NCI-H1694 (cell line): ENCODE measurements around the gene OR1A1.
"Not testable (repeated sequence)": the region's sequence is repeated elsewhere in the genome, so short reads cannot be mapped to it uniquely, and the experiment has no call there.

ENCODE experiments used
- DNase-seq: peaks from one replicate; lab custom pipeline; 2025; lab: John Stamatoyannopoulos, UW

The OR1A1 gene, protein sequence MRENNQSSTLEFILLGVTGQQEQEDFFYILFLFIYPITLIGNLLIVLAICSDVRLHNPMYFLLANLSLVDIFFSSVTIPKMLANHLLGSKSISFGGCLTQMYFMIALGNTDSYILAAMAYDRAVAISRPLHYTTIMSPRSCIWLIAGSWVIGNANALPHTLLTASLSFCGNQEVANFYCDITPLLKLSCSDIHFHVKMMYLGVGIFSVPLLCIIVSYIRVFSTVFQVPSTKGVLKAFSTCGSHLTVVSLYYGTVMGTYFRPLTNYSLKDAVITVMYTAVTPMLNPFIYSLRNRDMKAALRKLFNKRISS

GRCh38 chr17:3207367-3207766 is at the start of gene OR1A1:
Gene OR1A1 (plus strand): TSS chr17:3207667. CDS start chr17:3215621, 7,954 bp downstream.
- DNase-seq = no peak

DNA sequence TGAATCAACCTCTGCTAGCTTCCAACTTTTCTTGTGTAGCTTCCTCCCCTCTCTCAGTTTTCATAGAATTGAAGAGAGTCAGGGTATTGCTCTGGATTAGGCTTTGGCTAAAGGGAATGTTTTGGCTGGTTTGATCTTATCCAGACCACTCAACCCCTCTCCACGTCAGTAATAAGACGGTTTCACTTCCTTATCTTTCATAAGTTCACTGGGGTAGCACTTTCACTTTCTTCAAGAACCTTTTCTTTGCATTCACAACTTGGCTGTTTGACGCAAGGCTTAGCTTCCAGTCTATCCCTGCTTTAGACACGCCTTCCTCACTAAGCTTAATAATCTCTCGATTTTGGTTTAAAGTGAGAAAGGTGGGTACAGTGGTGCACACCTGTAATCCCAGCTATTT is 39.9 kb upstream of the OR1A1 start:
- DNase-seq = no peak

- DNase-seq = no peak
Observed at GRCh38 chr17:3189961-3190360, 17.5 kb upstream of the OR1A1 start.

DNA sequence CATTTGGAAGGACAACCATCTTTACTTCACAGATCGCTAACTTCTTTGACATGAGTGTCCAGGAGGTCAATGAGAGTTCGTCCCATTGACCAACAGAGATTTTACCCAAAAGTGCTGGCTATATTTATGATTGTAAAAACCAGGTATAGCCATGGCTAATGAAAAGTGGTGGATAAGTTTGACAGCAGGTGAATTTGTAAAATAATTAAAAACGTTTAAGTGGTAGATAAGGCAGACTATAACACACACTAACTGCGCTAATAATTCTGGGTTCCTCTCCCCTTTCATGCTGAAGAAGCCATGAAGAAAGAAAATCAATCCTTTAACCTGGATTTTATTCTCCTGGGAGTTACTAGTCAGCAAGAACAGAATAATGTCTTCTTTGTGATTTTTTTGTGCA is 10.2 kb upstream of the OR1A1 start, which contains the start of gene OR1A2:
Gene OR1A2, plus strand, starts transcription at position 301 of the 400 bp plus-strand sequence. Its CDS starts 0 bp downstream, at position 301.
- no peak for DNase-seq

- DNase-seq = no peak
Observed at GRCh38 chr17:3208484-3208883, 1.0 kb downstream of the OR1A1 start.

GRCh38 chr17:3213001-3213400 is 5.5 kb downstream of the OR1A1 start:
- DNase-seq = no peak

- no peak for DNase-seq
Observed at GRCh38 chr17:3213587-3213986, 6.1 kb downstream of the OR1A1 start.

- DNase-seq = not testable (repeated sequence)
Observed at GRCh38 chr17:3219978-3220377, 12.5 kb downstream of the OR1A1 start.

GRCh38 chr17:3221850-3222249 is 14.4 kb downstream of the OR1A1 start:
- no peak for DNase-seq

DNA sequence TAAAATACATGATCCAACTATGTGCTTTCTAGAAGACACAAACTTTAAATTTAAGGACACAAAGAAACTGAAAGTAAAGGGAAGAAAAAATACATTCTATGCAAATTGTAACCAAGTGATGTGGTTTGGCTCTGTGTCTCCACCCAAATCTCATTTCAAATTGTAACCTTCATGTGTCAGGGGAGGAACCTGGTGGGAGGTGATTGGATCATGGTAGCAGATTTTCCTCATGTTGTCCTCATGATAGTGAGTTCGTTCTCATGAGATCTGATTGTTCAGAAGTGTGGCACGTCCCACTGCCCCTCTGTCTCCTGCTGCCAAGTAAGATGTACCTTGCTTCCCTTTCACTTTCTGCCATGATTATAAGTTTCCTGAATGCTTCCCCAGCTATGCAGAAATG is 15.0 kb downstream of the OR1A1 start:
- DNase-seq = no peak

GRCh38 chr17:3224721-3225352 is 17.4 kb downstream of the OR1A1 start:
- not testable (repeated sequence) for DNase-seq

- DNase-seq = not testable (repeated sequence)
Observed at GRCh38 chr17:3232300-3232699, 24.8 kb downstream of the OR1A1 start.

DNA sequence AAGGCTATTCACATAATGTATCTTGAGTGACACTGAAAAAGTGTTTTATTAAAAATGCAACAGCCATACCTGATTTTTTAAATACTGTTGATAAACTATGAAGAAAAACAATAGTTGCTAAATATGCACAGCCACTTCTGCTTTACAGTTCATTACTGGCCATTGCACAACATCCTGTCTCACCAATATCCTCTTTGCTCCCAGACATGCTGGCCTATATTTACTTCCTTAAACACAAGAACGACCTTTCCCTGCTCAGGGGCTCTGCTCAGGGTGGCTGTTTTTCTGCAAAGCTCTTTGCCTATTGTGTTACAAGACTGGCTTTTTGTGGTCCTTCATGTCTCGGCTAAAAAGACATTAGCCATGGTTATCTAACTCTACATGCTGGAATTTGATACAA is 31.2 kb downstream of the OR1A1 start:
- DNase-seq = not testable (repeated sequence)

DNA sequence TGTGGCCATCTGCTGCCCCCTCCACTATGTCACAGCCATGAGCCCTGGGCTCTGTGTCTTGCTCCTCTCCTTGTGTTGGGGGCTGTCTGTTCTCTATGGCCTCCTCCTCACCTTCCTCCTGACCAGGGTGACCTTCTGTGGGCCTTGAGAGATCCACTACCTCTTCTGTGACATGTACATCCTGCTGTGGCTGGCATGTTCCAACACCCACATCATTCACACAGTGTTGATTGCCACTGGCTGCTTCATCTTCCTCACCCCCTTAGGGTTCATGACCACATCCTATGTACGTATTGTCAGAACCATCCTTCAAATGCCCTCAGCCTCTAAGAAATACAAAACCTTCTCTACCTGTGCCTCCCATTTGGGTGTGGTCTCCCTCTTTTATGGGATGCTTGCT is 33.6 kb downstream of the OR1A1 start:
- DNase-seq = not testable (repeated sequence)

DNA sequence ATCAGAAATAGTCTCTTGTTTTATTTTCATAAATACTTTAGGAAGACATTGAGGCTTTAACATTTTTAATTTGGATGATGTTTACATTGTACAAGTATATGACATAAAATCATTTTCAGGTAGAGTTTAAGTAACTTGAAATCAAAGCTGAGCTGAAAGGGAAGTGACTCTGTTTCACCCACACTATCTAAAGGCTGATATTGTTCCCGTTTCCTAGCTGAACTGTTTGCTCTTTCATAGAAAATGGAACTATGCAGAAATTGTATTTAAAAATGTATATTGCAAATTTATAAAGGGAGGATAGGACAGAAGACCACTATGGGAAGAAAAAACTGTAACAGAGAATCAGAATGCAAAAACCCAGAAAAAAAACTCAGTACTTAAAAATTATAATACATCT is 37.4 kb downstream of the OR1A1 start:
- not testable (repeated sequence) for DNase-seq

DNA sequence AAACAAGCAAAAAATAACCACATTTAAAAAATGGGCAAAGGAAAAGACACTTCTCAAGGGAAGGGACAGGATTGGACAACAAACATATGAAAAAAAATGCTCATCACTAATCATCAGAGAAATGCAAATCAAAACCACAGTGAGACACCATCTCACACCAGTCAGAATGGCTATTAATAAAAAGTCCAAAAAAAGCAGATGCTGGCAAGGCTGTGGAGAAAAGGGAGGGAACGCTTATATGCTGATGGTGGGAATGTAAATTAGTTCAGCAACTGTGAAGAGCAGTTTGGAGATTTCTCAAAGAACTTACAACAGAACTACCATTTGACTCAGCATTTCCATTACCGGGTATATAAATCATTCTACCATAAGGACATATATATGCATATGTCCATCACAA is 41.5 kb downstream of the OR1A1 start:
- DNase-seq = not testable (repeated sequence)

- no peak for DNase-seq
Observed at GRCh38 chr17:3256575-3256974, 49.1 kb downstream of the OR1A1 start.

DNA sequence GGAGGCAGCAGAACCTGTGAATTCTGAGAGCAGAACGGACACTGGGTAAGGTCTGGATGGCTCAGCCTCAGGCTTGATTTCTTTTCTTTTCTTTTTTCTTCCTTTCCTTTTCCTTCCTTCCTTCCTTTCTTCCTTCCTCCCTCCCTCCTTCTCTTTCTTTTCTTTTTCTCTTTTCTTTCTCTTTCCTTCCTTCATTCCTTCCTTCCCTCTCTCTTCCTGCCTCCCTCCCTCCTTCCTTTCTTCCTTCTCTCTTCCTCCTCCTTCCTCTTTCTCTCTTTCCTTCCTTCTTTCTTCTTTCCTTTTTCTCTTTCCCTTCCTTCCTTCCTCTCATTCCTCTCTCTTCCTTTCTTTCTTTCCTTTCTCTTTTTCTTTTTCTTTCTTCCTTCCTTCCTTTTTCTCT is 52.7 kb downstream of the OR1A1 start:
- no peak for DNase-seq

DNA sequence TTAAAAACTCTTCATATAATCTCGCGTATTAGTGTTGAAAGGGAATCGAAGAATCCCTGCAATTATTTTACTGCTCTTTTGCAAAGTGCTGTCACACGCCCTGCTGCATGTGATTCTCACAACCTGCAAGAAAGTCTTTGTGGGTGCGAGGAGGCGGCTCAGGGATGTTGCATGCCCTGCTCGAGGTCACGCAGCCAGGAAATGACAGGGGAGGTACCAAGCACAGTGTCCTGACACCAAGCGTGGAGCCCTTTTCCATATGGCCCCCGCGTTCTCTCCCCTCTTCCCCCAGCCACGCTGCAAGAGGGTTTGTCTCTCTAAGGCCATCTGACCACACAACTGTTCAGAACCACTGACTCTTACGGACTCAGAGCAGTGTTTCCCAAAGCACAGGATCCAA is 53.1 kb downstream of the OR1A1 start:
- no peak for DNase-seq
